GM21528 (cell line): ENCODE results near the gene TMEM63B.
"Not testable (repeated sequence)": the region's sequence is repeated elsewhere in the genome, so short reads cannot be mapped to it uniquely, and the experiment has no call there.

Experiments
- ATAC-seq: cut with Tn5 transposase; IDR thresholded peaks from one replicate; pipeline ENCODE4 v1.9.1; 2021; ENCODE audit warnings: mild to moderate bottlenecking, moderate library complexity; ENCODE audit not compliant: unreplicated experiment, low FRiP score

Gene TMEM63B

GRCh38 chr6:44127186-44128019 is at the start of gene TMEM63B, which contains the start of gene MRPL14:
TMEM63B (plus strand) TSS chr6:44127554; CDS start chr6:44134585, 7,031 bp downstream.
MRPL14 (minus strand) TSS chr6:44127452; CDS start chr6:44116611, 10,841 bp downstream.
- peak; percentile 72 for ATAC-seq

GRCh38 chr6:44078219-44078826 is 49.0 kb upstream of the TMEM63B start:
- no peak for ATAC-seq

- no peak for ATAC-seq
These were observed 48.3 kb upstream of the TMEM63B start for GRCh38 chr6:44078827-44079671.

- no peak for ATAC-seq
These were observed 47.7 kb upstream of the TMEM63B start for GRCh38 chr6:44079672-44080071.

GRCh38 chr6:44080561-44081521 is 46.5 kb upstream of the TMEM63B start:
- ATAC-seq: no peak

- no peak for ATAC-seq
These were observed 45.6 kb upstream of the TMEM63B start for GRCh38 chr6:44081753-44082152.

GRCh38 chr6:44082872-44083321 is 44.5 kb upstream of the TMEM63B start:
- ATAC-seq: no peak

- ATAC-seq: no peak
These were observed 42.9 kb upstream of the TMEM63B start for GRCh38 chr6:44084231-44085014.

- ATAC-seq: no peak
These were observed 42.1 kb upstream of the TMEM63B start for GRCh38 chr6:44085219-44085618.

GRCh38 chr6:44086931-44087574 is 40.3 kb upstream of the TMEM63B start:
- no peak for ATAC-seq

GRCh38 chr6:44087623-44088022 is 39.7 kb upstream of the TMEM63B start:
- ATAC-seq: no peak

GRCh38 chr6:44088827-44089590 is 38.3 kb upstream of the TMEM63B start:
- no peak for ATAC-seq

- ATAC-seq: no peak
These were observed 36.9 kb upstream of the TMEM63B start for GRCh38 chr6:44090465-44090864.

GRCh38 chr6:44091356-44091755 is 36.0 kb upstream of the TMEM63B start:
- not testable (repeated sequence) for ATAC-seq

GRCh38 chr6:44091981-44092884 is 35.1 kb upstream of the TMEM63B start:
- ATAC-seq: no peak

GRCh38 chr6:44093066-44093465 is 34.3 kb upstream of the TMEM63B start:
- no peak for ATAC-seq
